HG03108 (cell line): ENCODE data around the gene LRRC3C.
"Not testable (repeated sequence)": the region's sequence is repeated elsewhere in the genome, so short reads cannot be mapped to it uniquely, and the experiment has no call there.

Source experiments
- ATAC-seq: cut with Tn5 transposase; IDR thresholded peaks from one replicate; pipeline ENCODE4 v1.9.1; 2021; ENCODE audit warnings: moderate library complexity; ENCODE audit not compliant: unreplicated experiment

LRRC3C gene, protein sequence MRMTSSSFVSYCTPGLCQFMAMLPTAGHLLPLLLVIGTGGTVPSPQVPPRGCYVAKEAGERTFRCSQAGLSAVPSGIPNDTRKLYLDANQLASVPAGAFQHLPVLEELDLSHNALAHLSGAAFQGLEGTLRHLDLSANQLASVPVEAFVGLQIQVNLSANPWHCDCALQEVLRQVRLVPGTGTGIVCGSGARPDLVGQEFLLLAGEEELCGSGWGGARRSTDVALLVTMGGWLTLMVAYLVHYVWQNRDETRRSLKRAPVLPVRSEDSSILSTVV

DNA sequence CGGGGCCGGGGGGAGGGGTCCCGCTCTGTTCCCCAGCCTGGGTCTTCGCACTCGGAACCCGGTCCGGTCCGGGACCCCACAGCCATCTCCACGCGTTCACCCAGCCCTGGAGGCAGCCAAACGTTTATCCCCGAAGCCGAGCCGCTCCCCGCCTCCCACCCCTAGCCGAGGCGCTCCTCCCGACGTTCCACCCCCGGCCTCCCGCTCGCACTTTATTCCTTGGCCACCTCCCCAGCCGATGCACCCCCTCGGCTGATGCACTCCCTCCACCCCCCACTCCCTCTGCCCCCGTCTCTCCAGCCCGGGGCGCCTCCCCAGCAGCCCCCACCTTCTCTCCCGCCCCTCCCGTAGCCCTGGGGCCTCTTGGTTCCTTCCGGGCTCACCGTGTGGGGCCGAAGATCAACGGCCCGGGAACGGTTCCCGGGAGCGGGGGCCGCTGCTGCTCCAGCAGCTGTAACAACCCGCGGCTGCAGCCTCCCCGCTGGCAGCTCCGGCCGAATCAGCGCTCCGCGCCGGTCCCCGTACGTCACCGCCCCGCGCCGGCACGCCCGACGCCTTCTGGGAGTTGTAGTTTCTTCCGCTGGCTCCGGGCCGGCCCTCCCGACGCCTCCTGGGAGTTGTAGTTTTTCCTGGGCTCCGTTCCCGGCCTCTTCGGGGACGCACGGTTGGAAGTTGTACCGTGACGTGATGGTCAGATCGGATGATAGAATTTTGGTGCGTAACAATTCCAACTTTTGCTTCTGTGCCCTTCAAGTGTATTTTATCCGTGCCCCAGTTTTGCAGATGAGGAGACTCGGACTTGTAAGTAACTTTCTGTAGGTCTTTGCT is at the start of gene LRRC3C, which contains the start of gene ORMDL3:
LRRC3C (plus strand) TSS at position 632 of the 828 bp plus-strand sequence. CDS start 13,792 bp downstream, outside the sequence.
ORMDL3 (minus strand) TSS at position 501 of the 828 bp plus-strand sequence. CDS start 3,398 bp downstream, outside the sequence.
- peak; percentile 65 for ATAC-seq

DNA sequence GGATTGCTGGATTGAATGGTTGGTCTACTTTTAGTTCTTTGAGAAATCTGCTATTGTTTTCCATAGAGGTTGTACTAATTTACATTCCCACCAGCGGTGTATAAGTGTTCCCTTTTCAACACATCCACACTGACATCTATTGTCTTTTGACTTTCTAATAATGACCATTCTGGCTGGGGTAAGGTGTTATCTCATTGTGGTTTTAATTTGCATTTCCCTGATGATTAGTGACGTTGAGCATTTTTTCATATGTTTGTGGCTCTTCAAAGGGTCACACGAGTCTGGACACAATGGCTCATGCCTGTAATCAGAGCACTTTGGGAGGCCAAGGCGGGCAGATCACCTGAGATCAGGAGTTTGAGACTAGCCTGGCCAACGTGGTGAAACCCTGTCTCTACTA is 41.4 kb upstream of the LRRC3C start:
- not testable (repeated sequence) for ATAC-seq

DNA sequence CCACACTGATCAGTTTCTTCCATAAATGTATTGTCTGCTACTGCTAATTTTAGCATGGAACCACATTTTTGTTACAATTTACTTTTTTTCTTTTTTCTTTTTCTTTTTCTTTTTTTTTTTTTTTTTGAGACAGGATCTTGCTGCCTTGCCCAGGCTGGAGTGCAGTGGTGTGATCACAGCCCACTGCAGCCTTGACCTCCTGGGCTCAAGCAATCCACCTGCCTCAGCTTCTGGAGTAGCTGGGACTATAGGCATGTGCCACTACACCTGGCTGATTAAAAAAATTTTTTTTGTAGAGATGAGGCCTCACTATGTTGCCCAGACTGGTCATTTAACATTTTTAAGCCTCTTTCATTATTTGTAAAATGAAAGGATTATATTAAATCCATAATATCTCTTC is 40.5 kb upstream of the LRRC3C start:
- no peak for ATAC-seq

DNA sequence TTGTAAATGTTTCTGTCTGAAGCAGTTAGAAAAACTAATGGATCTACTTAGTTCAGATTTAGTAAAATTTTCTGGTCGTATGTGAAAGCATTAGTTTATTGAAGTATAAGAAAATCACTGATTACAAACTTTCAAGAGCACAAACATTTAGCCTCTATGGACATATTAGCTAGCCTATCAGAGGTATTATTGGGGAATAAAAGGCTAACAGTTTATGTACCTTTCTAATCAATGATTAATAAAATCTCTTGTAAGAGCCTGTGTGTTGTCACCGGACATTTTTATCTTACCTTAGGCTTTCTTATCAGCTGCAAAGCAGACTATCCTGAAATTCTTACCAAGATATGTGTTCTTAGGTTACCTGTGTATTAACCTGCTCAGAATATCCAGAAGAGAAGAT is 38.3 kb upstream of the LRRC3C start:
- ATAC-seq = no peak

DNA sequence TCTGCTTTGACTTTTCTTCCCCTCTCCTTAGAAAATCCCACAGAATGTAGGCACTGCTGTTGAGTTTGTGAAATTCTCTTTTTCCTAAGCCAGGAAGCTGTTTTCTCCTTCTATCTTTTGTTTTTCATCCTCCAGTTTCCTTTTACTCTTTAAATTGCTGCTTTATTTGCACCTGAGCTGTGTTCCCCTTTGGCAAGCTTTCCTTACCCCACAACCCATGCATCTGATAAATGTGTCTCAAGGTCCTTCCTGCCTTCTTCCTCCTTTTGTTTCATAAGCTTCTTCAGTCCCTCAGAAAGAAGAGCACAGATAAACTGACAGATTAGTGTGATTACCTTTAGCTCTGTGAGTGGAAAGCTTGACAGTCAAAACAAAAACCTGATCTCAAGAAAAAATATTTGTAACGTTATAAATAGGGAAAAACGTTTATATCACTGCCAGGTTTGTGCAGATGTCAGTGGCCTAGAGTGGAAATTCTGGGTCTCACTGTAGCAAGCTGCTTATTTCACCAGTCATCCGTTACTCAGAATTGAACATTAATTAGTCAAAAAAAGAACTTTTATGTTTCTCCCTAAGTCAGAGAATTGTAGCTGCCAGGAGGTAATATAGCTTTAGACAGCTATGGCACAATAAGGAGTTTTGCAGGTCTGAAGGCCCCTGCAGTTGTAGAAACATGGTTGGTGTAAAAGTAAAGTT is 32.7 kb upstream of the LRRC3C start:
- ATAC-seq = no peak

DNA sequence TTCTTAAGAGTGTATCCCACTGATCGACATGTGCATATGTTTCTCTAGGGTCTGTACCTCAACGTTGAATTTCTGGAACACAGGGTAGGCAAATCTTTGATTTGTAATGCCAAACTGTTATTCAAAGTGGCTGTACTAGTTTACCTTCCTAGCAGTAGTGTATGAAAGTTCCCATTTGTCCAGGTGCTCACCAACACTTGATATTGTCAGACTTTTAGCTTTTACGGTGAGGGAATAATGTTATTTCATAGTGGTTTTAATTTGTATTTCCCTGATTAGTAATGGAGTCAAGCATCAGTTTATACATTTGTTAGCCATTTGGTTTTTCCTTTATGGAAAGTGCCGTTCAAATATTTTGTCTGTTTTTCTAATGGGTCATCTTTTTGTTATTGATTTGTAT is 29.4 kb upstream of the LRRC3C start:
- no peak for ATAC-seq

DNA sequence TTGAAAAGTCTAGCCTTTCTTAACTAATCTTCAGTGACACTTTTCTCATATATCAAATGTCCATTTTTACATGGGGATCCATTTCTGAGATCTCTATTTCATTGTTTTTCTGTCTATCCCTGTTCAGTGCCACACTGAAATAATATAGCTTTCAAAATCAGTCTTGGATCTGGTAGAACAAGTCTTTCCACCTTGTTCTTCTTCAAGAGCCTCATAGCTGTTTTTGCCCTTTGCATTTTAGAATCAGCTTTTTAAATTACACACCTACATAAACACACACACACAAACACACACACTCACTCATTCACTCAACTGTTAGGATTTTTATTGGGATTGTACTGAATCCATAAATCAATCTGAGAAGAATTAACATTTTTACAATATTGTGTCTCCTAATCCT is 28.3 kb upstream of the LRRC3C start:
- ATAC-seq = no peak

DNA sequence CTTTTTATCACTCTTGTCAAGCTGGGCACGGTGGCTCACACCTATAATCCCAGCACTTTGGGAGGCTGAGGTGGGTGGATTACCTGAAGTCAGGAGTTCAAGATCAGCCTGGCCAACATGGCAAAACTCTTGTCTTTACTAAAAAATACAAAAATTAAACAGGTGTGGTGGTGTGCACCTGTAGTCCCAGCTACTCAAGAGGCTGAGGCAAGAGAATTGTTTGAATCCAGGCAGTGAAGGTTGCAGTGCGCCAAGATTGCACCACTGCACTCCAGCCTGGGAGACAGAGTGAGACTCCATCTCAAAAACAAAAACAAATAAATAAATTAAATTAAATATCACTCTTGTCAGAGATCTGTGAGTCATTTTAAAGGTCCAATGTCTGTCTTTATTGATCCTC is 25.5 kb upstream of the LRRC3C start:
- ATAC-seq = not testable (repeated sequence)

DNA sequence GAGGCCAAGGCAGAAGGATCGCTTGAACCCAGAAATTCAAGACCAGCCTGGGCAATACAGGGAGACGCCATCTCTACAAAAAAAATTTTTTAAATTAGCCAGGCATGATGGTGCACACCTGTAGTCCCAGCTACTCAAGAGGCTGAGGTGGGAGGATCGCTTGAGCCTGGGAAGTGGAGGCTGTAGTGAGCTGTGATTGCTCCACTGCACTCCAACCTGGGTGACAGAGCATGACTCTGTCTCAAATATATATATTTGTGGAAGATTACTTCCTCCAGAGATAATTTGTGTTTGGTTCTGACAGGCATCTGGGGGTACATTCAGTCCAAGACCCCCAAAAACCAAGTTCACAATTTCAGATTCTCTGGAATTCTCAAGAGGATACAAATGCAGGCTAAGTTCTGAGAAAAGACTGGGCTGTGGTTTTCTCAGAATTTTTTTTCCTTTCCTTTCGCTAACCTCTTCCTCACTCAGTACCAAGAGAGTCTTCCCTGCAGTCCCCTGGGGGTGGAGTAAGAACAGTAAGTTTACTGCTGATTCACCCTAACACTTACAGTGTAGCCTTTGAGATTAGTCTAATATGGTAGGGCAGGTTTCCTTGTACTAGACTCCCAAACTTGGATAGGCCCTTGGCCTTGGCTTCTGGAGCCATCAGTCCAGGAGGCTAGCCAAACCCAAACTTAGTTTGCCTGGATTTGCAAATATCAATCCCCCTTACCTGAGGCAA is 24.2 kb upstream of the LRRC3C start:
- ATAC-seq = no peak

DNA sequence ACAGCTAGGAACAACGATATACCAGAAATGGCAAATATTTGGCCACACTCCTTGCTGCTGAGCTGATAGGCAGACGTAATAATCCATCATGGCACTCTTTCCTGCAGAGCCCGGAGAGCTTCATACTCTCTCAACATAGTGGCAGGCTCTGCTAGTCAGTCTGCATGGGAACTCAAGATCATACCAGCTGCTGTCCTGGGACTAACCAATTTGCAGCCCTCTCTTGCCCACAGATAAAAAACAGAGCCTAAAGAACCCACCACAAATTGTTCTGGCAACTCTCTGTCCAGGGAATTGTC is 22.6 kb upstream of the LRRC3C start:
- ATAC-seq = no peak

DNA sequence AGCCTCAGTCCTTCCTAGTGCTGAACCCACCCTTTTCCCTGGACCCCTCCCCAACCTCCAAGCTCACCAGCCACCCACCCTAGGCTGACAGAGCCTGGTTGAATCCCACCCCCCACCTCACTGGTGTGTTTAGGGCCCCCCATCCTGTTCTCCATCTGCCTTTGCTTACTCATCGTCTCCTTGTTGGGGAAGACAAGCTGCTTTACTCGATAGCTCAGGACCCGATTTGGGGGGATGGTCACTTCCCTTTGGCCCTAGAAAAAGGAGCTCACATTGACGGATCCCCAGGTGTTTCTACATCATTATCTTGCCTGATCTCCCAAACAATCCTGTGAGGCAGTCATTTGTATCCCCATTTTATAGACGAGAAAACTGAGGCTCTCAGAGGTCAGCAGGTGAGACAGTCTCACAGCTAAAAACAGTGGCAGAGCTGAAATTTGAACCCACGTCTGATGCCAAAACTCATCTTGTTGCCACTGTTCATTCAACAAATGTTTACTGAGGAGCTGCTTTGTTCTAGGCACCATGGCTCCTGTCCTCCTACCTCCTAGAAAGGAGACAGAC is 18.7 kb upstream of the LRRC3C start:
- ATAC-seq = no peak

DNA sequence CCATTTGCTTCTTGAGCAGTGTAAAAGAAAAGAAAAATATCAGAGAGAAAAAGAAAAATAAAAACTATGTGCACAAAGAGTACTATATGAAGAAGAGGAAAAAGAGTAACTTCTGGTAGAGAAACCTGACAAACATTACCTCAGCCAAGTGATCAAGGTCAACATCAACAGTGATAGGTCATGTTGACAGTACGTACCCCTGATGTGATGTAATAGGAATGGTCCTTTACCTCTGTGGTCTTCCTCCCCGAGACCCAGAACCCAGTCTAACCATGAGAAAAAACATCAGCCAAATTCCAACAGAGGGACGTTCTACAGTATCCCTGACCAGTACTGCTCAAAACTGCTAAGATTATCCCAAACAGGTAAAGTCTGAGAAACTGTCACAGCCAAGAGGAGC is 13.5 kb upstream of the LRRC3C start:
- ATAC-seq = no peak

DNA sequence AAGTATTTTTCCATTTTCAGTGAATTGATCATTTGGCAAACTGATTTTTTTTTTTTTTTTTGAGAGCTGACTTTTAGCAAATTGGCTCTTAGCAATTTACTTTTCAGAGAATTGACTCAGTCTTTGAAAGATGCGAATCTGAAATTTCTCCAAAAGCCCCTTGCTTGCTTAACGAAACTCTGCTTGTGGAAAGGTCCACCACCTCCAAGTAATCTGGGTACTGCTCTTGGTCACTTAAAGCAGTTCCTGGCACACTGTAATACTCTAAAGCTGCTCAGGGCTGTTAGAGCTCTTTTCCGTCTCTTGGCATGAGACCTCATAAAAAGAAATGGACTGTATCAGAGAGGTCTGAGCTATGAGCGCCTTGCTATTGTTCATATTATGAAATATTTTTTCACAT is 12.0 kb upstream of the LRRC3C start:
- ATAC-seq = no peak

DNA sequence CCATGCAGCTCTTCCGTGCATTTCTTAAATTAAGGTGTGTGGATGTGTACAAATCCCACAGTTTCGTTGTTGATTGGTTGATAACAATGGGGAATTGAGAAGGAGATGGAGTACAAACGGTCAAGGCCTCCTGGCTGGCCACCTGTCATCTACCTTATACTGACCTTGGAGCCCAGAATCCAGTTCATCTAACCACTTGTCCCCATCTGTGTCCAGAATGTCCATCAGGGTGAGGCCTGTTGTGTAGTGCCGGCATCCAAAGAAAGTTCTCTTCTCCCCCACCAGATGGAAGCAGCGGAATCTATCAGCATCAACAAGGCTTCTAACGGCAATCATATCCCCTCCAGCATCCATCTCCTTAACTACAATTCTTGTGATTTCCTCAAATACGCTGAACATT is 10.6 kb upstream of the LRRC3C start:
- ATAC-seq = no peak

DNA sequence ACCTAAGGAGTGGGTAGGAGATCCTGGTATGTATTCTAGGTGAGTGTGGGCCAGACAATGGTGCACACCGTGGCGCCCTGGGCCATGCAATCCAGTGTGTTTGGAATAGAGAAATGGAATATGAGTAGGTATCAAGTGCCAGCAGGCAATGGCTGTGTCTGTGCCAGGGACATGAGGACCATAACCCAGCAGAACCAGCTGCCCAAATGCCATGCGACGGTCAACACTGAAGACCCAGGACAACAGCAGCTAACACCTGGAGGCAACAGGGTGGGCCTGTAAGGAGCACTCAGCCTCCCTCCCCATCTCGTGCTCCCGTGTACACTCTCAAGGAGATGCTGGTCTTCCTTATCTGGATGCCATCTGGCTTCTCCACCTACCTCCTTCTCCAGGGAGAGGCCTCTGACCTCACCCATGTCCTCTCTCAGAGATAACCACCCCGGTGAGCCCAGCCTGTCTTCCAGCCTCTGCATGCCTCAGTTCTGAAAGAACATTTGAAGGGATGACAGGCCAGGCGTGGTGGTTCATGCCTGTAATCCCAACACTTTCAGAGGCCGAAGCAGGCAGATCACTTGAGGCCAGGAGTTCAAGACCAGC is 8.3 kb upstream of the LRRC3C start:
- ATAC-seq = no peak

DNA sequence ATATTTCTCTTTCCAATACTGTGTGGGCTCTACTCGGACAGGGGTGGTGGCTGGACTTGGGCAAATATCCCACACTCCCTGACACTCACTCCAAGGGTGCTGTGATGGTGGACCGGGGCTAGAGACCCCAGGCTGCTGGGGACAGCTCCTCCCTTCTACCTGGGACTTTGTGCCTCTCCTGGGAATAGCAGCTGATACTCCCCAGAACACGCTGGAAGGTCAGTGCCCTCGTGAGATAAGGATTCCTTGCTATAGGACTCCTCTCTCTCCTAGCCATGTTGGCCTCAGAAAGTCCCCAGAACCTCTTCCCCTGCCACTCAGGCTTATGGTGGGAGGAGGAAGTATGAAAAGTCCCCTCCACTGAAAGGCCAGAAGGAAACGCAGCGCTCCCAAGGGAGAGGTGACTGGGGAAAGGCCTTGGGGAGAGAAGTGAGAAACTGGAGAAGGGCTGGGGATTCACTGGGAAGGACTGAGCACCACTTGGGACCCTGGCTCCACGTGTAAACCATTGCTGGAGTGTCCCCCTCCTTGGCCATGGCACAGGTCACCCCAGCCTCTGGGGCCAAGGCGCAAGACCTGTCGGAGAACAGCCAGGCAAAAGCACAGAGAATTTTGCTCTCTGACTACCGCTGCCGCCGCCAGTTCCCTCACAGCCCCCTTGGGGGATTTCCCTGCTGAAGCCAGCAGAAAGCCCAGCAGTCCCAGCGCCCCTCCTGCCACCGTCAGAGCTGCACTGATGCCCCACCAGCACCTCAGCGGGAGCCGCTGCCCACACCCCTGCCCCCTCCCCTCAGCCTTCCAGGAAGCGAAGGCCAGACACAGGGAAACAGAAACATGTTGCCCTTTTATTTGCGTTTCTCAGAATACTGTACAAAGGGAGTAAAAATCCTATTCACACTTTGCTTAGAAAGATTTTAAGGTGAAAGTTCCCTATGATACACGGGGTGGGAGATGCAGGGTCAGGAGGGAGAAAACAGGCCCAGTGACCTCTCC is 7.0 kb upstream of the LRRC3C start:
- ATAC-seq = no peak

DNA sequence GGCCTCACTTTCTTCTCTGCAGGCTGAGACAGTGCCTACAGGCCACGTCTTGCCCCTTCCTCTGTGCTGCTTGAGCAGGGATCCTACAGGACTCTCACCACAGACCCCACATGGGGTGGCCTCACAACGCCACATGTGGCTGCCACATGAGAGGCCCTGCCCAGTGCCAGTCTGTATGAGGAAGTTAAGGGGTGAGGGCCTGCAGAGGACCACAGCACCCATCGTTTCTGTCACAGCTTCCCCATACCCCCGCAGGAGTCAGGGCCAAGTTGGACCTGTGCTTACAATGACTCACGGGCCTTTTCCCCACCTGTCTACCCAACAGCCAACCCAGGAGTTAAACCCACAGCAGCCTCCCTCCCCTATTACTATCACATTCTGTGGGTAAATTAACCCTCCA is 6.2 kb upstream of the LRRC3C start:
- ATAC-seq = no peak

DNA sequence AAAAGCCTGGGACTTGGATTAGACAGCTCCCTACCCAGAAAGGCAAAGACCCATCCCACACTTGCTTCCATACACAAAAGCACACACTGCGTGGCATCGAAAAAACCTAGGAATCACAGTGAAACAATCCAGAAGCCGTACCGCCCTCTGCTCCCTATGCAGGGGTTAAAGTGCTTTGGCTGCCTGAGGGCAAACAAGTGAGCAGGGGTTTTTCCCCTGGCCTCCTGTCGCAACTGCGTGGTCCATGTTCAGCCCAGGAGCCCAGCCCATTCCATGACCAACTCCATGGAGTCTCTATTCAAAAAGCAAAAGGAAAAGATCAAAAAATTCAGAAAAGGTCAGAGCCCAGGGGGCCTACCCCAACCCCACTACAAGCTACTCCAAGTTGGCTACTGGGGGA is 5.5 kb upstream of the LRRC3C start:
- no peak for ATAC-seq

DNA sequence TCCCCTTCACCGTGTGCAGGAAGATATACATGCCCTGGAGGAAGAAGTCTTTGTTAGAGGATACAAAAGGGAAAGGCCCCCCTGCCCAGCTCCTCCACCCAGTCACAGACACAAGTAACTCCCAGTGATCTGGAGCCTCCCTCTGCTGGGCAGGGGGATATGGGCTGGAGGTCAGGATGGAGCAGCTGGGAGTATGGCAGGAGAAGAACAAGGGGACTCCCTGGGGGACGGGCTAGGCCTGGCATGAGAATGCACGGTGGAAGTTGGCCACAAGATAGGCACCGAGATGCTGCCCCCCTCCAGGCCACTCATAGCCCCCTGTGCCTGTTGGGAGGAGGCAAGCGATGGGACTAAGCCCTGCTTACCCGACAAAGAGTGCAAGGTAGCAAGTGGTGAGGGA is 4.3 kb upstream of the LRRC3C start:
- no peak for ATAC-seq
